Amniotic epithelial cell (primary cell): ENCODE measurements around the gene PITRM1.
"Not testable (repeated sequence)": the region's sequence is repeated elsewhere in the genome, so short reads cannot be mapped to it uniquely, and the experiment has no call there.

Experiments
- DNase-seq: peaks from one replicate; pipeline ENCODE4 v3.0.0-alpha.2; 2010; ENCODE audit warnings: low read depth

PITRM1 gene

GRCh38 chr10:3197348-3198003 lies 24.9 kb upstream of the PITRM1 start:
- DNase-seq, result peak; percentile 81

GRCh38 chr10:3196958-3197347 lies 24.4 kb upstream of the PITRM1 start:
- DNase-seq, result no peak

- no peak for DNase-seq
Measured at GRCh38 chr10:3196482-3196881, 23.9 kb upstream of the PITRM1 start.

GRCh38 chr10:3195726-3196125 lies 23.1 kb upstream of the PITRM1 start:
- DNase-seq, result no peak

GRCh38 chr10:3195286-3195685 lies 22.7 kb upstream of the PITRM1 start:
- DNase-seq, result no peak

- DNase-seq, result no peak
Measured at GRCh38 chr10:3194871-3195270, 22.3 kb upstream of the PITRM1 start.

GRCh38 chr10:3193751-3194150 lies 21.2 kb upstream of the PITRM1 start:
- DNase-seq, result no peak

GRCh38 chr10:3192856-3193635 lies 20.5 kb upstream of the PITRM1 start:
- peak; percentile 57 for DNase-seq

- DNase-seq, result no peak
Measured at GRCh38 chr10:3190817-3191216, 18.2 kb upstream of the PITRM1 start.

- not testable (repeated sequence) for DNase-seq
Measured at GRCh38 chr10:3187229-3187628, 14.6 kb upstream of the PITRM1 start.

- no peak for DNase-seq
Measured at GRCh38 chr10:3186368-3186767, 13.8 kb upstream of the PITRM1 start.

GRCh38 chr10:3185386-3185785 lies 12.8 kb upstream of the PITRM1 start:
- no peak for DNase-seq

GRCh38 chr10:3180355-3181025 lies 7.9 kb upstream of the PITRM1 start:
- DNase-seq, result no peak

GRCh38 chr10:3179174-3179573 lies 6.6 kb upstream of the PITRM1 start:
- DNase-seq, result peak; percentile 75

- DNase-seq, result no peak
Measured at GRCh38 chr10:3178042-3178441, 5.5 kb upstream of the PITRM1 start.

GRCh38 chr10:3173171-3173878 lies 743 bp upstream of the PITRM1 start:
- DNase-seq, result no peak

- peak; percentile 46 for DNase-seq
Measured at GRCh38 chr10:3172081-3172445, 519 bp downstream of the PITRM1 start.

GRCh38 chr10:3171488-3171887 lies 1.1 kb downstream of the PITRM1 start:
- not testable (repeated sequence) for DNase-seq

GRCh38 chr10:3169673-3170072 lies 2.9 kb downstream of the PITRM1 start:
- DNase-seq, result no peak

- no peak for DNase-seq
Measured at GRCh38 chr10:3169271-3169670, 3.3 kb downstream of the PITRM1 start.

- no peak for DNase-seq
Measured at GRCh38 chr10:3167611-3168330, 4.8 kb downstream of the PITRM1 start.
